ENCODE results near the gene TMEM140.
A peak's percentile ranks its signal among the peaks of the same experiment; 100 is the strongest.
"Not testable (repeated sequence)": the region's sequence is repeated elsewhere in the genome, so short reads cannot be mapped to it uniquely, and the experiment has no call there.

Gene TMEM140

DNA sequence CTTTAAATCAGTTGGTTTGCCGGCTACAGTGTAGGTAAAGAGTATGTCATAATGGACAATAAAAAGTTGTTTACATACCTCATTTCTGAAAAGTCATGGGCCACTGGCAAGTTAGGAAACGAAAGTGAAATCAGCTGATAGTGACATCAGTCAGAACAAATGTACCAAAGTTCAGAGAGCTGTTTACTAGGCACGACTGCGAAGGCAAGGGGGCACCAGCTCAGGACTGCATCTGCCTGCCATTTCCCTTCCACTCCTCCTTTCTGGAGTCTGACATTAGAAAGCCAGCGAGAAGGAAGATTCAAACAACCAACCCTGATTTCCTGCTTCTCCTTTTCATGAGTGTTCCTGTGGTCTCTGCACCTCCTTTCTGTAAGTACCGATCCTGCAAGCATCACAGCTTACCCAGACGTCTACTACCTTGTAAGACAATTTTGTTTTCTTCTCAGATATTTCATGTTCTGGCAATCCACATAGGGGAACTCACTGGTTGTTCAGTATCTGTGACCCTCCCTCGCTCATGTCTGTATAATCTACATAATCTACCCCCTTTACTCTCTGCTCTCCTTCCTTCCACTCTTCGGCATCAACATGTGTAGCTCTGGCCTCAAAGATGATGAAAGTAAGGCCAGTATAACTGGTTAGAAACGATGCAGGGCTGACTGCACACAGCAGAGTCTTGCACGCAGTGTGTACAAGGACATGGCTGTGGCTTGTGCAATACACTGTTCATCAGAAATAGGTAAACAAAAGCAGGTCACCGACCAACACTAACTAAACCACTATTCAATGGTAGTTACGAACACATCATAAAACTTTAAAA is at the start of gene TMEM140:
TMEM140 (plus strand) TSS at position 174 of the 823 bp plus-strand sequence. CDS start 16,370 bp downstream, outside the sequence.
- ATAC-seq, result peak; percentile 86

DNA sequence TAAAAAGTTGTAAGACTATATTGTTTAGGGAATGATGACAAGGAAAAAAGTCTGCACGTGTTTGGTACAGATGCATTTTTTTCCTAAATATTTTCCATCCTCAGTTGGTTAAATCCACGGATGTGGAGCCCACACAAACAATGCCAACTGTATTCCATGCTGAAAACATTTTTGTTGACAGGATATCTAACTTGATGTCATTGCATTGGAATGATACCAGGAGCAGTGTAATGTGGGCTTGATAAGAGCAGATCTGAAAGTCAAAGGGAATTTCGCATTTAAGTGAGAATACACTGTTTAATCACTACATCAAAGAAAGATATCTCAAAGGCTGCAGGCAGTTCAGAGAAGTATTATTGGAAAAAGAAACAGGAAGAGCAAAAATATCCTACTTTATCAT is 49.5 kb upstream of the TMEM140 start:
- no peak for ATAC-seq

DNA sequence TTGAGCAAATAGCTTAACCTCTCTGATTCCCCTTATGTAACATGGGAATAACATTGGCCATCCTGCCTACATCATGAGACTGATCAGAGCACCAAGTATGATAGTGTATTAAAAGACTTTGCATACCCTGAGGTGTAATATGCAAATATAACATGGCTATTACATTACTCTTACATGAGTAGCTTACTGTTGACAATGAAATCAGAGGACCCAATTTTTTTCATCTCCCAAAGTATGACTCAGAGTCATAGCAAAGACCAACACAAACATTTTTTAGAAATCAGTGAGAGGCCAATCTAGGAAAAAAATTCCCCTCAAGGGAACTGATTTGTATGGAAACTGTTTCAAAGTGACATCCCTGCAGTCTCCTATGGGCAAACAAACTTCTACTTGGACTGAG is 47.0 kb upstream of the TMEM140 start:
- no peak for ATAC-seq

DNA sequence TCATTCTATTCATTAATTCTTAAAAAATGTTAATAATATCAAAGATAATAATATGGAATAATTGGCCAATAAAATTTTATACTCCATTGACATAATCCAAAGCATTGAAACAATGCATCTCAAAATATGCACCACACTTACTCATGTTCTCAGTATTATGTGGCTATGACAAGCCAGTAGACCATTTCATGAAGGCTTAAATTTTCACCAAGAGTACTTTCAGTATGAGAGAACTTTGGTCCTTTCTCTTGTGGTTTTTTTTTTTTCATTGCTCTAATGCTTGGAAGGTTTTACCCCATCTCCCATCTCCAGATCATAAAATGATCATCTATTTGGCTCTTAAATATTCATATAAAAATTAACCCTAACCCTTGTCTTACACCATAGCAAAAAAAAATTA is 45.5 kb upstream of the TMEM140 start:
- ATAC-seq, result peak; percentile 56 to 60

DNA sequence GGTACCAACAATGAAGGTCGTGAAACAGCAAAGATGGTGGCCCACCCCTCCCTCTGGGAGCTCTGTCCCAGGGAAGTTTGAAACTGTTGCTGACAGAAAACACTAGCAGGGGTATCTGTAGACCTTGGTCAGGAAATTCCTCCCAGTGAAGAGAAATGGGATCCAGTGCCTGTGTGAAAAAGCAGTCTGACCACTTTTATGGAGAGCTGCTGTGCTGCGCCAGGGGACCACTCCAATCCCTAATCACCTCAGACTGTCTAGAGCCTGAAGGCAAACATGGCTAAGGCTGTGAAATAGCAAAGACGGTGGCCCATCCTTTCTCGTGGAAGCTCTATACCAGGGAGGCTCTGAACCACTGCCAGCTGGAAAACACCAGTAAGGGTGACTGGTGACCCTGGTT is 38.3 kb upstream of the TMEM140 start:
- ATAC-seq, result no peak

DNA sequence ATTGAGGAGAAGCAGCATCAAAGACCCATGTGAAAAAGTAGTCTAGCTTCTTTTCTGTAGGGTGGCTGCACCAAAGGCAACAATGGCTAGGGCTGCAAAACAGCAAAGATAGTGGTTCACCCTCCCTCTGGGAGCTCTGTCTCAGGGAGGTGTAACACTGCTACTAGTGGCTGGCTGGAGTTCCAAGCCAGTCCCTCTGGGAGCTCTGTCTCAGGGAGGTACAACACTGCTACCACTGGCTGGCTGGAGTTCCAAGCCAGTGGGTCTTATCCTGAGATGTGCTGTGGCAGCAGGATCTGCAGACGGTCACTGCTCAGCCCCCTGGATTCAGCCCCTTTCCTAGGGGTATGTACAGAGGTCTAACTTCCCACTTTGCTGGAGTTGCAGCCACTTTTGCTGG is 37.9 kb upstream of the TMEM140 start:
- no peak for ATAC-seq

DNA sequence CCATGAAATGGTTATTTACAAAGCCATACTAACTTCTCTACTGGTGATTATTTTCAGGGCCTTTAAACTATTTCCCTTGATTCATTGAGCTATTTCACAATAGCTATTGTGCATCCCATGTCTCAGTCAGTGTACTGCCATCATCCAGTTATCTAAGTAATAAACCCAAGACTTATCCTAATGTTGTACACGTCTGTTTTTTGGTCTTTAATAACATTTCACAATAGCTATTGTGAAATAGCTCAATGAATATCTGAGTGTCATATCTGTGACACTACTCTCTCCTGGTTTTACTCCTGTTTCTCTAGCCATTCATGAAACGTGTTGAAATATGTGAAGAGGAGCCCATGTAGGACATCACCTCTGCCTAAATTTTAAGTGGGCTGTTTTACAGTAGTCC is 36.5 kb upstream of the TMEM140 start:
- ATAC-seq, result no peak

DNA sequence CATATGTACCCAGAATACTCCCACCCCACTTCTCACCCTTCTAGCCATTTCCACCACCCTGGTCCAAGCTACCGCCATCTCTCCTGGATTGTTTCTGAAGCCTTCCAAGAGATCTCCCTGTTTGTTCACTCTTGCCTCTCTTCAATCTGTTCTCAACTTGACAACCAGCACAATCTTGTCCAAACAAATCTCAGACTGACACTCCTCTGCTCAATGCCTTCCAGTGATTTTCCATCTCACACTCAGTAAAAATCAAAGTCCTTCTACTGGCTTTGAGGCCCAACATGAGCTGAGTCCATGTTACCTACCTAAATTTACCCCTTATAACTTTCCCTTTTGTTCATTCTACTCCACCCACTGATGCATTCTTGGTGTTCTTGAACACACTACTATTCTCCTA is 33.2 kb upstream of the TMEM140 start:
- no peak for ATAC-seq

DNA sequence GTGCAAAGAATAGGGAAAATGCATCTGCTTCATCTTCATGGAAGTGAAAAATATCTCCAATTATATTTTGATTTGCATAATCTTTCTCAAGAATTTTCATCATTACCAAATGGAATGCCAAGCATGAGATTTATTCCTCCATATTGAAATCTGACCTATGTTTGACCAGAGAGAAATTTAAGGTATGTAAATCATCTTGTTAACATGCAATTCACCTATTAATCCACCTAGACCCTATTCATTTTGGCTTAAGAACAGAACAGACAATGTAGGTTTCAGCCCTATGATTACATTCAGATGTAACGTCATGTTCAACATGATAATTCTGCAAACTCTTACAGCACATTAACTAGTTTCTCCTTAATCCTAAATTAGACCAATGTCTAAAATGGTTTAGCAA is 30.8 kb upstream of the TMEM140 start:
- ATAC-seq, result no peak

DNA sequence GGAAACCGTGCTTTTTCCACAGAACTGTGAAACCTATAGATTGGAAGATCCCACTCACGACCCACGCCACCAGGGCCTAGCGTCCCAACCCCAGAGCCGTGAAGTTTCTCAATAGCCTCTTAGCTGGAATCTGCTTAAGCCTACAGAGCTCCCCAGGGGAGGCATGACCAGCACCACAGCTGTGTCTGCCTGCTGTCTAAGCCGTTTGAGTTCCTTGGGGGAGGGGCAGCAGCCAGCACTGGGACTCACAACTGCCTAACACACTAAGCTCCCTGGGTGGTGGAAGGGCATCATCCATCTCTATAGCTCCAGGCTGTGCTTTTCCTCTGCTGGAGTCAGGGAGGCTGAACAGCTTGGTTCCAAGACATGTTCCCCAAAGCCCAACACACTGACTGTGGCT is 26.0 kb upstream of the TMEM140 start:
- no peak for ATAC-seq

DNA sequence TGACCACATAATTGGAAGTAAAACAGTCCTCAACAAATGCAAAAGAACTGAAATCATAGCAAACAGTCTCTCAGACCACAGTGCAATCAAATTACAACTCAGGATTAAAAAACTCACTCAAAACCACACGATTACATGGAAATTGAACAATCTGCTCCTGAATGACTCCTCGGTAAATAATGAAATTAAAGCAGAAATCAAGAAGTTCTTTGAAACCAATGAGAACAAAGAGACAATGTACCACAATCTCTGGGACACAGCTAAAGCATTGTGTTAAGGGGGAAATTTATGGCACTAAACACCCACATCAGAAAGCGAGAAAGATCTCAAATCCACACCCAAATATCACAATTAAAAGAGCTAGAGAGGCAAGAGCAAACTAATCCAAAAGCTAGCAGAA is 23.2 kb upstream of the TMEM140 start:
- ATAC-seq, result not testable (repeated sequence)

DNA sequence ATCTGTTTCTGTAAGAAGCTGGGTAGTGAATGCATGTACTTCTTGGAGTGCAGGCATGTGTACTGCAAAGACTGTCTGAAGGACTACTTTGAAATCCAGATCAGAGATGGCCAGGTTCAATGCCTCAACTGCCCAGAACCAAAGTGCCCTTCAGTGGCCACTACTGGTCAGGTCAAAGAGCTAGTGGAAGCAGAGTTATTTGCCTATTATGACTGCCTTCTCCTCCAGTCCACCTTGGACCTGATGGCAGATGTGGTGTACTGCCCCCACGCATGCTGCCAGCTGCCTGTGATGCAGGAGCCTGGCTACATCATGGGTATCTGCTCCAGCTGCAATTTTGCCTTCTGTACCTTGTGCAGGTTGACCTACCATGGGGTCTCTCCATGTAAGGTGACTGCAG is 18.9 kb upstream of the TMEM140 start:
- no peak for ATAC-seq

DNA sequence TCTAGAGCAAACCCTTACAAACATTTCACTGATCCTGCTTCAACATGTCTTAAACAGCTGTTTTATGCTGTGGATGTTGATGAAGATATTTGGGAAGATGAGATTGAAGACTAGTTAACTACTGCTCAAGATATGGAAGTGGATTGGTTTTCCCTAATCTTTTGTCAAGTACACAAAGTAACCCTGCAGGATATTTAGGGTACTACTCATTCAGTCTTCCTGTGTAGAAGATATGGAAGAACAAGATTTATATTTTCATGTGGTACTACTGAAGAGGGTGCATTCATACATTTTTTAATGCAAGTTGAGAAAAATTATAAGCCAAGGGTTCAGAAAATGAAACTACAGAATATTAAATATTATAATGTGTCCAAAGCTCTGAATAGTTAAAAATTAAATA is 18.3 kb upstream of the TMEM140 start:
- no peak for ATAC-seq

DNA sequence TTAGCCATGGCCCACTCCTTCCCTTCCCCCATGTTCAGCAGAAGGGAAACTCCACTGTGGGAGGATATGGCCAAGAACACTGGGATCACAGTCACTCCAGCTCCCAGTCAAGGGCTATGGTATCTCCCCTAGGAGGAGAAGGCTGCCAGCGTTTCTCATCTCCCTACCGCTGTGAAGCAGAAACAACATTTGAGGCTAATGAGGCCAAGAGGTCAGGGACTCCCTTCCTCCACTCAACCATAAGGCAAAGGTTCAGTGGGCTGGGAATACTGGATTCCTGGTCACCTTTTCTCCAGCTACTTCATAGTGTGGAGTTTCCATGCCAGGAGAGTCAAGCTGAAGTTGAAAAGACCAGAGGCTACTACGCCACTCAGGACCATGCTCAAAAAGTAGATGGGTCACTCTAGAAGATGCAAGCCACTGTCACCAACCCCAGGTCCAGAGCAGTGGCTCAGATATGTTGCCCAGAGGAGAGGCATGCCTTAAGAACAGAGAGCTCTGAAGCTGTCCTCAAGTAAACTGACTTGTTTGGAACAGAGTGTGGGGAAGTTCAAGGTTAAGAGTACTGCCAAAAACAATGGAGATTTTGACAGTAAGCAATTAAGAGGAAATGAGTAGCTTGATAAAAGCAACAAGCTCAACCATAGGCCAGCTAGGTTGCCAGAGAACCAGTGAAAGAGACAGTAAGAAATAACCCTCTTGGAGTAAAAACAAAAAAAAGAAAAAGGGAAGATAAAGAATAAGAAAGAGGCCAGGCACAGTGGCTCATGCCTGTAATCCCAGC is 3.8 kb upstream of the TMEM140 start:
- no peak for ATAC-seq

DNA sequence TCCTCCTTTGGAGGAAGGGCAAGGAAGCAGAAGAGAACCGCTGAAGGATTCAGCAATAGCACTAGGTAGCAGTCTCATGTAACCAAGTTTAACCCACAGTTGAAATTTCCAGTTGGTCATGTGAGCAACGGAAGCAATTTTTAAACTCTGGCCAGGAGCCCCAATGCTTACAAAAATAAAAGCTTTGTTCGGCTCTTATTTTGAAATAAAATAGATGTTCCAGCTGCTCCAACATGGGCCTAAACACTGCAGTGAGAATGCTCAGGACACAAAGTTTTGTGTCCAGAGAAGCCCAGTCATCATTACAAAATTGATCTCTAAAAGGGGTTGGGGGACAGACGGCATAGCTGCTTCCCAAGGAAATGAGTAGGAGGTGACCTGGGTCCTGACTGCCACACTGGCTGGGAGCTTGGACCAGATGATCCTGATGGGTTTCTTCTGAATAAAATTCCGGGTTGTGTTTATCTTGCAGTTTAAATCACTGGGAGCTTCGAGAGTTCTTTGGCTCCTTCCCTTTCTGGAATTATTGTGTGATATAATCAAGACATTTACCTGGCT is 452 bp upstream of the TMEM140 start:
- peak; percentile 5 for ATAC-seq

DNA sequence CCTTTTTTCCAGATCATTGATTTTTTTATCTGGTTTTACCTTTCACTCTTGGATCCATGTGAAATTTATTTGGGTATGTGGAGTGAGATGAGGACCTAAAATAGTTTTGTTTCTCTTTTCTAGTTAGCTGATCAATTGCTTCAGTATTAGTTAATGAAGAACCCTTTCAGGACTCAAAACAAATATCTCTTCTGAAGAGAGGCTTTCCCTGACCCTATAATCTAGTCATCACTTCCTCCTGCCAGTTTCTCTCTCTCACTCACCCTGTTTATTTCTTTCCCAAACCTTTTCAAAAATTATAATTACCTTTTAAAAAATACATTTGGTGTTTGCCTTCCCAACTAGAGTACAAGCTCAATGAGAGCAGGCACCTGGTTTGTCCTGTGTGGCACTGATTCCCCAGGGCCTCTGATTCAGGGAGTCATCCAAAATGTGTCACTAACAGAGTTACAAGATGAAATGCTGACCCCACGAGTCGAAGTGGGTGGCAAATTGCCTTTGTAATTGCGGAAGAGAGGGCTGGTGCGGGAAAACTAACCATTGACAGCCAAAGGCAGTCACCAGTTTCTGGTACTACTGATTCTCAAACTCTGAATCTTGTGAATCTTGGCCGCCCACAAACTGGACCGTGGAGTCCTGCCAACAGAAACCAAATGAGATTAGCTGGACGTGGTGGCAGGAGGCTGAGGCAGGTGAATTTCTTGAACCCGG is 2.4 kb downstream of the TMEM140 start:
- ATAC-seq, result no peak

DNA sequence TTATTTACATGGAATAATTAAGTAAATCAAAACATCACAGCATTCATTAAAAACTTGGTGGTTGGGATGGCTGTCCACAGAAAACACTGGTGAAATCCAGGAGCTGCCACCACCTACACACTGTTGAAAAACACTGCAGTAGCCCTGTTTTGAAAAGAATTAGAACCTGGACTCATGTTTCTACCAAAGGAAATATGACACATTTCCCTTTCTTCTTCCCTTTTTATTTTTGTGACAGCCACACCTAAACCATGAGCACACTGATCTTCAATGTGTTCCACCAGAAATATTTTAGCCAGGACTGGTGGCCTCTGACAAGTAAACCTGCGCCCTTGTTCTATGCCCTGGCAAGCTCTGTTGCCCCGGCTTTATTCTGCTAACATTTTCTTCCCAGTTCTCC is 3.3 kb downstream of the TMEM140 start:
- no peak for ATAC-seq

DNA sequence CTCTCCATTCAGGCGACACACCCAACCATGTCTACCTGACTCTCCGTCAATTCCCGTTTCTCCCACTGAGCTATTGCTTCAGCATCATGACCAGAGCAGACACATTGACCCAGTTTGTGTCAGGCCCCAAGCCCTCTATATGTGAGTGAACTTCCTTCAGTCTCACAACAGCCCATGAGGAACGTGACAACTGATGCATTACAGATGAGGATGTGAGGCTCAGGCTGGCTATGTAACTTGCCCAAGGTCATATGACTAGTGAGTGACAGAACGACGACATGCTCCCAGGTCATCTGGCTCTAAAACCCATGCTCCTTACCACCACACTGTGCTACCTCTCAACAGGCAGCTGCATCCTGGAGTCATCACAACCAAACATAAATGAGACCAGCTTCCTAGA is 3.7 kb downstream of the TMEM140 start:
- no peak for ATAC-seq

DNA sequence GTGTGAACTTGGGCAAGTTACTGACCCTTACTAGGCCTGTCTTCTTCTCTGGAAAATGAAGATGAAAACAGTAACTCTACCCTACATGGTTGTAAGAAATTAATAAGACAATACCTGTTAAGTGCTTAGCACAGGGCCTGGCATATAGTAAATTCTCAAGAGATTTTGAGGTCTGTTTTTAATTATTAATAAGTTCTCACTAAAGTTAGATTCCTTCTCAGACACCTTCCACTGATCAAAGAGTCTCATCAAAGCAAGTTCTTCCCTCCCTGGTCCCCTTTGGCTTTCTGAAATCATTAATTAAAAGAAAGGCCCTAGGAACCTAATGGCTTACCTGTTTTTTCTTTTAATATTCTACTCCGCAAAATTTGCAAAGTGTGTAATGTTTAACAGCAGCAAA is 4.6 kb downstream of the TMEM140 start:
- no peak for ATAC-seq

DNA sequence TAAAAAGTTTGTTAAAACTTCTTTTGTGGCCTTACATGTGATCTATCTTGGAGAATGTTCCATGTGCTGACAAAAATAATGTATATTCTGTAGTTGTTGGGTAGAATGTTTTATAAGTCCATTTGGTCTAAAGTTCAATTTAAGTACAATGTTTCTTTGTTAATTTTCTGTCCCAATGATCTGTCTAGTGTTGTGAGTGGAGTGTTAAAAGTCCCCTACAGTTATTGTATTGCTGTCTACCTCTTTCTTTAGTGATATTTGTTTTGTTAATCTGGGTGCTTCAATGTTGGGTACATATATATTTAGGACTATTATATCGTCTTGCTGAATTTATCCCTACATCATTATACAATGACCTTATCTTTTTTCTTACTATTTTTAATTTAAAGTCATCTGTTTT is 6.9 kb downstream of the TMEM140 start:
- ATAC-seq, result no peak

DNA sequence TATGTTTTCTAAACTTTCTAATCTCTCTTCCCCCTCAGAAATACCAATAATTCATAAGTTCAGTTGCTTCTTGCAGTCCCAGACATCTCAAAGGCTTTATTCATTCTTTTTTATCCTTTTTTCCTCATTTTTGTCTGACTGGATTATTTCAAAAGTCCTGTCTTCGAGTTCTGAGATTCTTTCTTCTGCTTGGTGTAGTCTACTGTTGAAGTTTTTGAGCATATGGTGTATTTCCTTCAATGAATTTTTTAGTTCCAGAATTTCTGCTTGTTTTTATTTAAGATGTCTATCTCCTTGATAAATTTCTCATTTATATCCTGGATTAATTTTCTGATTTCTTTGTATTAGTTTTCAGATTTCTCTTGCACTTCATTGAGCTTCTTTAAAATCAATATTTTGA is 8.4 kb downstream of the TMEM140 start:
- no peak for ATAC-seq

DNA sequence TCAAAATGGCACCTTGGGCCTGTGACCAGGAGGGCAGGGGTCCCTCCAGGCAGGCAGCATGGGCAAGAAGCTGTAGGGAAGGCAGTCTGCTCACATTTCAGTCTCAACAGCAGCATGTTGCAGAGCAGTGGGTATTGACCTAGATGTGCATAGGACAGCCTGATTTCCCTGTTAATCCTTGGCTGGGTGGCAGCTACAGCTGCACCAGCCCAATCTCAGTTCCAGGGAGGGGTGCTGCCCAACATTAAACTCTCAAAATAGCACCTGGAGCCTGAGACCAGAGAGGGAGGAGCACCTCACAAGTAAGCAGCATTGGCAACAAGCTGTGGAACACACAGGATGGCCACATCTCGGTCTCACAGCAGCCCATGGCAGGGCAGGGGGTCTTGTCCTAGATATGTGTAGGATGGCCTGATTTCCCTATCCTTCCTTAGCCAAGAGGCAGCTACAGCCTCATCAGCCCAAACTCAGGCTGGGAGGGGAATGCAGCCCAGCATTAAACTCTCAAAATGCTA is 10.3 kb downstream of the TMEM140 start:
- ATAC-seq, result no peak

DNA sequence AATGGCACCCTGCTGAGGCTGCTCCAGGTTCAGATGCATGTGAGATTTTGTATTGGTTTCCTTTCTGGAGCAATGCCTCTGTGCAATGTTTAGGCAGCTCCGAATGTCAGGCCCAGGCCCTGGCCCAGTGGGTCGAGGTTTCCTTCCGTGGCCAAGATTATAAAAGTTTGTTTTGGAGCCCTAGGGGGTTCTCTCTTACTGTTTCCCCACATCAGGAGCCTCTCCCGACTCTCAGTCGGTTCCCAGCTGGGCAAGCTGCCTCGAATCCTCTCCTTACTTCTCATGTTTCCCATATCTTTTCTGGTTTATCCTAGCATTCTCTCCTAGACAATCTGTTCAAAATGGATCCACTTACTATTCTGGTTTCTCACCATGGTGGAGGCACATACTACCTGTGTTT is 11.0 kb downstream of the TMEM140 start:
- no peak for ATAC-seq
